ENCODE results near the gene UNC79.

The UNC79 gene

DNA sequence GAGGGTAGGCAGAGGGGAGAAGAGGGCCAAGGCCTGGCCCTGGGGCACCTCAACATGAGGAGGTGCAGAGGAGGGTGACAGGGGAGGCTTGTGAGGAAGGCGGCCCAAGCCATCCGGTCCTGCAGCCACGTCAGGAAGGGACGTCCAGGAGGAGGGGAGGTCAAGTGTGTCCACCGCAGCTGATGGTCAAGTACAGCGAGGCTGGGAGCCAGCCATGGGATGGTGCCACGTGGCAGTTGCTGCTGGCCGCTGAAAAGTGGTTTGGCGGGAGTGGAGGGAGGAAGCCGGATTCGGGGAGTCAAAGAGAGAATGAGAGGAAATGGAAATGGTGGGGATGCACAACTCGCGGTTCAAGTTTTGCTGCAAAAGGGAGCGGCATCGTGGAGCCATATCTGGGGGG is 316.4 kb downstream of the UNC79 start:
- no peak overlapping the region for H3K4me3 ChIP-seq (replicated peaks; ENCODE audit: low read depth, low read length)
- DNase-seq (ENCODE audit: low read depth): no peak
- TF ChIP-seq, protein P1, sequence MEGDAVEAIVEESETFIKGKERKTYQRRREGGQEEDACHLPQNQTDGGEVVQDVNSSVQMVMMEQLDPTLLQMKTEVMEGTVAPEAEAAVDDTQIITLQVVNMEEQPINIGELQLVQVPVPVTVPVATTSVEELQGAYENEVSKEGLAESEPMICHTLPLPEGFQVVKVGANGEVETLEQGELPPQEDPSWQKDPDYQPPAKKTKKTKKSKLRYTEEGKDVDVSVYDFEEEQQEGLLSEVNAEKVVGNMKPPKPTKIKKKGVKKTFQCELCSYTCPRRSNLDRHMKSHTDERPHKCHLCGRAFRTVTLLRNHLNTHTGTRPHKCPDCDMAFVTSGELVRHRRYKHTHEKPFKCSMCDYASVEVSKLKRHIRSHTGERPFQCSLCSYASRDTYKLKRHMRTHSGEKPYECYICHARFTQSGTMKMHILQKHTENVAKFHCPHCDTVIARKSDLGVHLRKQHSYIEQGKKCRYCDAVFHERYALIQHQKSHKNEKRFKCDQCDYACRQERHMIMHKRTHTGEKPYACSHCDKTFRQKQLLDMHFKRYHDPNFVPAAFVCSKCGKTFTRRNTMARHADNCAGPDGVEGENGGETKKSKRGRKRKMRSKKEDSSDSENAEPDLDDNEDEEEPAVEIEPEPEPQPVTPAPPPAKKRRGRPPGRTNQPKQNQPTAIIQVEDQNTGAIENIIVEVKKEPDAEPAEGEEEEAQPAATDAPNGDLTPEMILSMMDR (IDR thresholded peaks at IDR 0.05; ENCODE audit: low read length, missing control alignments): no peak

DNA sequence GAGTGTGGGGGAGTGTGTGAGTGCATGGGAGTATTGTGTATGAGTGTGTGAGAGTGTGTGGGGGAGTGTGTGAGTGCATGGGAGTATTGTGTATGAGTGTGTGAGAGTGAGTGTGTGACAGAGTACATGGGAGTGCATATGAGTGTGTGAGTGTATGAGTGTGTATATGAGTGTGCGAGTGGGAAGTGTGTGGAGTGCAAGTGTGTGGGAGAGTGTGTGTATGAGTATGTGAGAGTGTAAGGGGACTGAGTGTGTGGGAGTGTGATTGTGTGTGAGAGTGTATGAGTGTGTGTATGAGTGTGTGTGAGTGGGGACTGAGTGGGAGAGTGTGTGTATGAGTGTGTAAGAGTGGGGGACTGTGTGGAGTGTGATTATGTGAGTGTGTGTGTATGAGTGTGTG is 316.8 kb downstream of the UNC79 start:
- no peak overlapping the region for H3K4me3 ChIP-seq (replicated peaks; ENCODE audit: low read depth, low read length)
- no peak for DNase-seq (ENCODE audit: low read depth)
- TF ChIP-seq, protein P1 (IDR thresholded peaks at IDR 0.05; ENCODE audit: low read length, missing control alignments): no peak

DNA sequence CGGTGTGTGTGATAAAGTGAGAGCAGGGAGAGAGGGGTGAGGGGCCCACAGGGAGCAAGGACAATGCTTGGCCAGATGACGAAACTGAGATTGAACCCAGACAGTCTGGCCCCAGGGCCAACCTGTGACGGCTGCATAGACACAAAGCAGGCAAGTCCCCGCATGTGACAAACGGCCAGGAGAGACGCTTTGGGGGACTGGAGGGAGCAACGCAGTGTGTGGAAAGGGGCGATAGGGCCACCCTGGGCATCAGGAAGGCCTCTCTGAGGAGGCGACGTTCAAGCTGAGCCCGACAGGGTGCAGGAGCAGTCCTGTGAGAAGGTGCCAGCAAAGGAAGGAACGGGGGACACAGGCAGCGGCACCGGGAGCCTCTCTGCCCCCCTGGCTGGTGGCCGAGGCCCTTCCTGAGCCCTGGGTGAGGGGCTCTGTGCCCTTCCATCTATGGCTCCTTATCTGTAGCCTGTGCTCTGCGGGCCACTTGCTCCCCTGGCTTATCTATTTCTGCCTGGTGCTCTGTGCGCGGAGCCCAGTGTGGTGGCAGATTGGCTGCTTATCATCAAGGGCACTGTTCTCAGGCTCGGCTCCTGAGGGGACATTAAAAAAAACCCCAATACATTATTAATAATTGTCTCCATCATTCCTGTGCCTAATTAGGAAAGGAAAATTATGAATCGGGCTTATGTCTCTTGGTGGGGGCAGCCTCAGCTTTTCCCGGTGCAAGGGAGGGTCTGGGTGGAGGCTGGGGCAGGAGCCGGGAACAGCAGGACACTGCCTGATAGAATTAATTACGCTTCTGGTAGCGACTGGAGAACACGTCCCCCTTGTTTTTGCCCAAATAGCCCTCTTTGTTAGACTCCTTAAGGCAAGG is 317.7 kb downstream of the UNC79 start:
- TF ChIP-seq, protein P1 (IDR thresholded peaks at IDR 0.05; ENCODE audit: low read length, missing control alignments): no peak
- H3K4me3 ChIP-seq (replicated peaks; ENCODE audit: low read depth, low read length): no peak overlapping the region
- DNase-seq (ENCODE audit: low read depth): no peak

DNA sequence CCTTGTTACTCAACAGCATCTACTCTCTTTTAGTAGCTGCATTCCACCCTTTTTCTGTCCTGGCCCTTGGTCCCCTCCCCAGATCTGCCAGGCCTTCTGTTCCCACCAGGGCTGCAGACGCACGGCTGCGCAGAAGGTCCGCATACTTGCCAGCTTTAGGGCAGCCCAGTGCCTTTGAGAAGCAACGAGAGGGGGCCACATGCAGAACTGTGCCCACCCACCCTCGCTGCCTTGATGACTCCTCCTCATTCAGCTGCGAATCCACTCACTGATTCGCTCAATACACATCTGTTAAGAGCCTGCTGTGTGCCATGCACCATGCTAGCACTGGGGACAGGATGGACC is 318.3 kb downstream of the UNC79 start:
- TF ChIP-seq, protein P1 (IDR thresholded peaks at IDR 0.05; ENCODE audit: low read length, missing control alignments): no peak
- no peak for DNase-seq (ENCODE audit: low read depth)
- H3K4me3 ChIP-seq (replicated peaks; ENCODE audit: low read depth, low read length): no peak overlapping the region

DNA sequence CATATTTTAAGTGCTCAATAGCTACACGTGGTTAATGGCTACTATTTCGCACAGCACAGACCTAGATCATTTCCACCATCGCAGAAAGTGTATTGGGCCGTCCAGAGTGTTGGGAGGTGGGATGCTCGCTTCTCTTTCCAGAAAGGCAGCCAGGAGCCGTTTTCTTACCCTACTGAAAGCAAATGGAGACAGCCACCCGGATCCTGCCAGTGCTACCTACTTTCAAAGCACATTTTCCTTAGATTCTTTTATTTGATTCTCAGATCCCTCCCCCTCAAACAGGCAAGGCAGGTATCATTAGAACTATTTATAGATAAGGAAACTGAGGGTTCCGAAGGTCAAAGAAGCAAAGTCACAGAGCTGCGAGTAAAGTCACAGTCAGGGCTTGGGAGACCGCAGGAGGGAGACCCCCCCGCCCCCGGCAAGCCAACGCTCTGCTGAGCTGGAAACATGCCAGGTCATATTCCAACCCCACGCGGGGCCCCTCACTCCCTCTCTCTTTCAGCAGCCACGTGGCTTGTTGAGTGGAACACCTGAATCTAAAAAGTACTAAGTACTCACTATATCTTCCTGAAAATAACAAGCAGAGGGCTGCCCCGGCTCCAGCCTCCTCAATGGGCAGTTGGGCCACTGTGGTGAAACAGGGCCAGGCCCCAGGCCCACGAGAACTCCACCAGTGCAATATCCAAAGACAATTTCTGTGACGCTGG is 321.4 kb downstream of the UNC79 start:
- TF ChIP-seq, protein P1 (IDR thresholded peaks at IDR 0.05; ENCODE audit: low read length, missing control alignments): no peak
- no peak overlapping the region for H3K4me3 ChIP-seq (replicated peaks; ENCODE audit: low read depth, low read length)
- no peak for DNase-seq (ENCODE audit: low read depth)

DNA sequence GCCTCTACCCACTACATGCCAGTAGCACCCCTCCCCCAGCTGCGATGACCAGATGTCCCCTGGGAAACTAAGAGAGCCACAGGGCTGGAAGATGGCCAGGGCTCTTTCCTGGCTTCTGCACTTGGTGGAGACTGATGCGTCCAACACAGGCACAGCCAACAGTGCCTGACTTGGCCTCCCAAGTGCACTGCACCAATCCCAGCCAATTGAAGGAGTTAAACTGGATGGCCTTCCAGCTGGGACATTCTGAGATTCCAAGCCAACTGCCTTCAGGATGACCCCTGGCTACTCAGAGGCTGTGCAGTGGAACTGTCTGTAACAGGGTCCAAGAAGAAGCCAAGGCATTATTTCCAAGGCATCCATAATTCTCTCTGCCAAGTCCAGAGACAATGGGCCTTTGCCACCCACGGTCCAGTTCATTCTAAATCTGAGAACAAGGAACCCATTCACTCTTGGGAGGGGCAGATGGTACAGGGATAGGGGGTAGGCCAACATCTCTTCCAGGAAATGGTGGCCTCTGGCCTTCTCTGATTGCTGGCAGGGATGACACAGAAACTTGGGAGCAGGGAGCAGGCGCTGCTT is 322.3 kb downstream of the UNC79 start:
- TF ChIP-seq, protein P1 (IDR thresholded peaks at IDR 0.05; ENCODE audit: low read length, missing control alignments): no peak
- no peak overlapping the region for H3K4me3 ChIP-seq (replicated peaks; ENCODE audit: low read depth, low read length)
- DNase-seq (ENCODE audit: low read depth): no peak
